ENCODE results near the gene STARD3. TPM values are rescaled to one million over a fixed set of nuclear protein-coding genes. Genes with fewer than 3 reads are reported as not detected.

Gene STARD3
- polyA plus RNA-seq, 1 donor from 2014 or later = 105 TPM

DNA sequence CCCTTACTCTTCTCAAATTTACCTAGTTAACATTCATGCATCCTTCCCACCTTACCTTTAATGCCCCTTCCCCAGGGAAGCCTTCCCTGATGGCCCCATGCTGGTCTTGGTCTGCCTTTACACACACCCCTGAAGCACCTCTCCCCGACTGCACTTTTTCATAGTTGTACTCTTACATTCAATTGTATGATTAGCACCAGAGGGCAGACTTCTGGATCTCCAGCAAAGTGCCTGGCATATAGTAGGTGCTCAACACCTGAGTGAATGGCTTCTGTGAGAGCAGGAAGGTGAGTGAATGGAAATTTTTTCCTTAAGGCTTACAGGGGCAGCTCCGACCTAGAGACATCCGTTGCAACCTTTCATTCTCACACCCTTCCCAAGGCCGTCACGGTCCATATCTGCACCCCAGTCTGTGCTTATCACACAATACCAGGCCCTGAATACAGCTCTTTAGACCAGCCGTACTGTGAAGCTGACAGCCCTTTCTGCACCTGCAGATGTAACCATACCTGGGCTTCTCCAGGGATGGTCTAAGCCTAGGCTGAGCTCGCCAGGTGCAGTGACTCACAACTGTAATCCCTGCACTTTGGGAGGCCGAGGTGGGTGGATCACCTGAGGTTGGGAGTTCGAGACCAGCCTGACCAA lies 46.5 kb downstream of the STARD3 start:
- H3K4me3 ChIP-seq (ENCODE audit: low read length) = no peak overlapping the region
- H3K9me2 ChIP-seq (ENCODE audit: insufficient read depth, low read length) = no peaks in the 10 kb centered on the region
- H3K27me3 ChIP-seq (ENCODE audit: insufficient read depth, low read depth, low read length) = no peaks in the 10 kb centered on the region
- no peak overlapping the region for H3K9ac ChIP-seq (ENCODE audit: low read length)
- no peak overlapping the region for H3K4me2 ChIP-seq (ENCODE audit: low read length)
- no peaks in the 10 kb centered on the region for H3K9me3 ChIP-seq (ENCODE audit: low read length)
- no peaks in the 10 kb centered on the region for H4K20me1 ChIP-seq (ENCODE audit: insufficient read depth)
- no peak for TF ChIP-seq EP300 (conservative IDR thresholded peaks at IDR 0.05; ENCODE audit: poor library complexity, severe bottlenecking)
- TF ChIP-seq, protein P1, sequence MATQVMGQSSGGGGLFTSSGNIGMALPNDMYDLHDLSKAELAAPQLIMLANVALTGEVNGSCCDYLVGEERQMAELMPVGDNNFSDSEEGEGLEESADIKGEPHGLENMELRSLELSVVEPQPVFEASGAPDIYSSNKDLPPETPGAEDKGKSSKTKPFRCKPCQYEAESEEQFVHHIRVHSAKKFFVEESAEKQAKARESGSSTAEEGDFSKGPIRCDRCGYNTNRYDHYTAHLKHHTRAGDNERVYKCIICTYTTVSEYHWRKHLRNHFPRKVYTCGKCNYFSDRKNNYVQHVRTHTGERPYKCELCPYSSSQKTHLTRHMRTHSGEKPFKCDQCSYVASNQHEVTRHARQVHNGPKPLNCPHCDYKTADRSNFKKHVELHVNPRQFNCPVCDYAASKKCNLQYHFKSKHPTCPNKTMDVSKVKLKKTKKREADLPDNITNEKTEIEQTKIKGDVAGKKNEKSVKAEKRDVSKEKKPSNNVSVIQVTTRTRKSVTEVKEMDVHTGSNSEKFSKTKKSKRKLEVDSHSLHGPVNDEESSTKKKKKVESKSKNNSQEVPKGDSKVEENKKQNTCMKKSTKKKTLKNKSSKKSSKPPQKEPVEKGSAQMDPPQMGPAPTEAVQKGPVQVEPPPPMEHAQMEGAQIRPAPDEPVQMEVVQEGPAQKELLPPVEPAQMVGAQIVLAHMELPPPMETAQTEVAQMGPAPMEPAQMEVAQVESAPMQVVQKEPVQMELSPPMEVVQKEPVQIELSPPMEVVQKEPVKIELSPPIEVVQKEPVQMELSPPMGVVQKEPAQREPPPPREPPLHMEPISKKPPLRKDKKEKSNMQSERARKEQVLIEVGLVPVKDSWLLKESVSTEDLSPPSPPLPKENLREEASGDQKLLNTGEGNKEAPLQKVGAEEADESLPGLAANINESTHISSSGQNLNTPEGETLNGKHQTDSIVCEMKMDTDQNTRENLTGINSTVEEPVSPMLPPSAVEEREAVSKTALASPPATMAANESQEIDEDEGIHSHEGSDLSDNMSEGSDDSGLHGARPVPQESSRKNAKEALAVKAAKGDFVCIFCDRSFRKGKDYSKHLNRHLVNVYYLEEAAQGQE (IDR thresholded peaks at IDR 0.05; ENCODE audit: borderline replicate concordance) = no peak
- TF ChIP-seq, protein P2, sequence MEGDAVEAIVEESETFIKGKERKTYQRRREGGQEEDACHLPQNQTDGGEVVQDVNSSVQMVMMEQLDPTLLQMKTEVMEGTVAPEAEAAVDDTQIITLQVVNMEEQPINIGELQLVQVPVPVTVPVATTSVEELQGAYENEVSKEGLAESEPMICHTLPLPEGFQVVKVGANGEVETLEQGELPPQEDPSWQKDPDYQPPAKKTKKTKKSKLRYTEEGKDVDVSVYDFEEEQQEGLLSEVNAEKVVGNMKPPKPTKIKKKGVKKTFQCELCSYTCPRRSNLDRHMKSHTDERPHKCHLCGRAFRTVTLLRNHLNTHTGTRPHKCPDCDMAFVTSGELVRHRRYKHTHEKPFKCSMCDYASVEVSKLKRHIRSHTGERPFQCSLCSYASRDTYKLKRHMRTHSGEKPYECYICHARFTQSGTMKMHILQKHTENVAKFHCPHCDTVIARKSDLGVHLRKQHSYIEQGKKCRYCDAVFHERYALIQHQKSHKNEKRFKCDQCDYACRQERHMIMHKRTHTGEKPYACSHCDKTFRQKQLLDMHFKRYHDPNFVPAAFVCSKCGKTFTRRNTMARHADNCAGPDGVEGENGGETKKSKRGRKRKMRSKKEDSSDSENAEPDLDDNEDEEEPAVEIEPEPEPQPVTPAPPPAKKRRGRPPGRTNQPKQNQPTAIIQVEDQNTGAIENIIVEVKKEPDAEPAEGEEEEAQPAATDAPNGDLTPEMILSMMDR (IDR thresholded peaks at IDR 0.05; ENCODE audit: poor library complexity, severe bottlenecking) = no peak
- TF ChIP-seq SMC3 (conservative IDR thresholded peaks at IDR 0.05; ENCODE audit: poor library complexity) = no peak
- no peaks in the 10 kb centered on the region for H3K36me3 ChIP-seq (ENCODE audit: insufficient read depth, low read length)
- no peaks in the 10 kb centered on the region for H3K79me2 ChIP-seq (replicated peaks; ENCODE audit: insufficient read depth, low read length)
- no peak overlapping the region for H3K27ac ChIP-seq (ENCODE audit: low read length)
- no peaks in the 10 kb centered on the region for H3F3A ChIP-seq (ENCODE audit: insufficient read depth, low read length, poor library complexity, severe bottlenecking)
- no peak overlapping the region for H2AFZ ChIP-seq (ENCODE audit: low read depth, low read length)

DNA sequence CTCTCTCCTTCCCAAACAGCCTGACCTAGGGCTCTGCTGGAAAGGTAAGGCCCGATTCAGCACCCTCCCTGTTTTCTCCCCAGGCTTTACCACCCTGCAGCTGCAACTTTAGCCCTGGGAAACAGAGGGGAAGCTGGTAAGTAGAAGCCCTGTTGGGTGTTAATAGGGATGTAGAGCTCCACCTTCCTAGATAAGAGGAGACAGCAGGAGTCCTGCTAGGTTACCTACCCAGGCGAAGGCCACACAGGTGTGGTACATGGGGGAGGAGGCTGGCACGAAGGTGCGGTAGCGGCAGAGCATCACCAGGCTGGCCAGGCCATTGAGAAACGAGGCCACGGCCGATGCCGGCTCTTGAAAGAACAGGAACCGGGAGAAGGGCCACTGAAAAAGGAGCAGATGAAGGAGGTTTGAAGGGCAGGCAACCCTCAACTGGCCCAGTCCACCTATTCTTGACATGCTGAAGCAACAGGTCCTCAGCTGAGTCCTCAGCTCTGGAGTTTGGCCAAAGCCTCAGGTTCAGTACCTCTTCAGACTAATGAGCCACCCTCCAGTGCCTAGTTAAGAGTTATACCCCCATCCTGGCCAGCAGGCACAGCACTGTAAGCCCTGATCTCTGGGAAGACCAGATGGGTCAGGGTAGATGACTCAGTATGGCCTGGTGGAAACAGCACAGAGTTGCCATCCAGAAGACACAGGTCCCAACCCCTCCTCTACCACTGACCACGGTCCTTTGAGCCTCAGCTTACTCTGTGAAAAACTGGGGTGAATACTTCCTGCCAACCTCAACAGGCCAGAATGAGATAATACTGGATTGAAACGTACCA lies 47.6 kb downstream of the STARD3 start:
- H3K36me3 ChIP-seq (ENCODE audit: insufficient read depth, low read length) = no peaks in the 10 kb centered on the region
- no peaks in the 10 kb centered on the region for H3K79me2 ChIP-seq (replicated peaks; ENCODE audit: insufficient read depth, low read length)
- no peaks in the 10 kb centered on the region for H3F3A ChIP-seq (ENCODE audit: insufficient read depth, low read length, poor library complexity, severe bottlenecking)
- no peak overlapping the region for H3K9ac ChIP-seq (ENCODE audit: low read length)
- H2AFZ ChIP-seq (ENCODE audit: low read depth, low read length) = no peak overlapping the region
- no peaks in the 10 kb centered on the region for H4K20me1 ChIP-seq (ENCODE audit: insufficient read depth)
- H3K9me2 ChIP-seq (ENCODE audit: insufficient read depth, low read length) = no peaks in the 10 kb centered on the region
- H3K9me3 ChIP-seq (ENCODE audit: low read length) = no peaks in the 10 kb centered on the region
- no peak overlapping the region for H3K4me3 ChIP-seq (ENCODE audit: low read length)
- H3K27me3 ChIP-seq (ENCODE audit: insufficient read depth, low read depth, low read length) = no peaks in the 10 kb centered on the region
- H3K4me2 ChIP-seq (ENCODE audit: low read length) = no peak overlapping the region
- H3K27ac ChIP-seq (ENCODE audit: low read length) = no peak overlapping the region
- TF ChIP-seq TAF1 (IDR thresholded peaks at IDR 0.05; ENCODE audit: low read depth) (no peak), SMC3 (conservative IDR thresholded peaks at IDR 0.05; ENCODE audit: poor library complexity) (no peak)

DNA sequence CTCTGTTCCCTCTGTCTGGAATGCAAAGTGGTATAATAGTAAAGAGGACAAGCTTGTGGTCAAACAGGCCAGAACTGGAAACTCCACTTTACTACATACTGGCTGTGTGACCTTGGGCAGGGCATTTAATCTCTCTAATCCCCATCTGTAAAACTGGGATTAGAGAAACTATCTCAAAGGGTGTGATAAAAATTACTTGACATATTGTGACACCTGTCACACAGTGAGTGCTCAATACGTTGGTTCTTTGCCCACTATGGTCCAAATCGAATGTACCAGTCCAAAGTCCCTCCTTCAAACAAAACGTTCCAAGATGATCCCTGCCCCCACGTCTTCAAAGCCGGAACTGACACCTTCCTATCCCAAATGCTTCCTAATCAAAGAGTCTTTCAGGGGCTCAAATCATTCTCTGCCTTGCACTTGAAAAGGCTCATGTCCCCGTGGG lies 50.2 kb downstream of the STARD3 start:
- no peaks in the 10 kb centered on the region for H3K36me3 ChIP-seq (ENCODE audit: insufficient read depth, low read length)
- H3K9ac ChIP-seq (ENCODE audit: low read length) = peak overlapping the region; percentile 87
- no peaks in the 10 kb centered on the region for H3K79me2 ChIP-seq (replicated peaks; ENCODE audit: insufficient read depth, low read length)
- H3K4me2 ChIP-seq (ENCODE audit: low read length) = peak overlapping the region; percentile 53
- H3K9me2 ChIP-seq (ENCODE audit: insufficient read depth, low read length) = no peaks in the 10 kb centered on the region
- no peaks in the 10 kb centered on the region for H3F3A ChIP-seq (ENCODE audit: insufficient read depth, low read length, poor library complexity, severe bottlenecking)
- peak overlapping the region; percentile 80 for H3K4me3 ChIP-seq (ENCODE audit: low read length)
- H3K27ac ChIP-seq (ENCODE audit: low read length) = peak overlapping the region; percentile 96
- H4K20me1 ChIP-seq (ENCODE audit: insufficient read depth) = no peaks in the 10 kb centered on the region
- peak overlapping the region; percentile 99 for H2AFZ ChIP-seq (ENCODE audit: low read depth, low read length)
- H3K27me3 ChIP-seq (ENCODE audit: insufficient read depth, low read depth, low read length) = no peaks in the 10 kb centered on the region
- H3K9me3 ChIP-seq (ENCODE audit: low read length) = no peaks in the 10 kb centered on the region
- no peak for TF ChIP-seq EZH2 (IDR thresholded peaks at IDR 0.05; ENCODE audit: borderline replicate concordance, insufficient read depth, low read length, poor library complexity, severe bottlenecking)
- TF ChIP-seq, protein P1 (IDR thresholded peaks at IDR 0.05; ENCODE audit: borderline replicate concordance) = no peak
- TF ChIP-seq, protein P2 (IDR thresholded peaks at IDR 0.05; ENCODE audit: poor library complexity, severe bottlenecking) = no peak
- no peak for TF ChIP-seq EP300 (conservative IDR thresholded peaks at IDR 0.05; ENCODE audit: poor library complexity, severe bottlenecking)
- TF ChIP-seq RAD21 (conservative IDR thresholded peaks at IDR 0.05) = no peak
- TF ChIP-seq MXI1 (conservative IDR thresholded peaks at IDR 0.05; ENCODE audit: poor library complexity, severe bottlenecking) = no peak
- no peak for TF ChIP-seq TAF1 (IDR thresholded peaks at IDR 0.05; ENCODE audit: low read depth)

Measured in neural cell (in vitro differentiated cells).